Inflammatory macrophage (primary cell): ENCODE results near the gene MYO16.
"Not testable (repeated sequence)": the region's sequence is repeated elsewhere in the genome, so short reads cannot be mapped to it uniquely, and the experiment has no call there.

Experiments used
- DNase-seq, 2 donors: peaks; one replicate each; pipeline ENCODE4 v3.0.0-alpha.2; 2020 to 2022

MYO16 gene

DNA sequence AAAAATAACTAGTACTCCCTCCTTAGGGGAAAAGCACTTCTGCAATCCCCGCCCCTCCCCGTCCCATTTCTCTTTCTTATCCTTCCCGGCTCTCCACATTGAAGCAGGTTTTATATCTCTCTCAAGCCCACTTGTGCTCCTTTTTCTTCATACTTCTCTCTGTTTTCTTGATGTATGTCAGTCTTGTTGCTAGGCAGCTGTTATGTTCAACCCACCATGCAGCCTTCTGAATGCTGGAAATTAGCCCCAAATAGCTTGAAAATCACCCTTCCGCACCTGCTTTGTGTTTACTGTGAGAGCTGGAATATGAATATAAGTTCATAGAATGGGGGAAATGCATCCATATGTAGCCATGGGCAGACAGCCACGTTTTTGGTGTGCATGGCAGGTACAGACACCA, 461.4 kb downstream of the MYO16 start:
- no peak for DNase-seq

DNA sequence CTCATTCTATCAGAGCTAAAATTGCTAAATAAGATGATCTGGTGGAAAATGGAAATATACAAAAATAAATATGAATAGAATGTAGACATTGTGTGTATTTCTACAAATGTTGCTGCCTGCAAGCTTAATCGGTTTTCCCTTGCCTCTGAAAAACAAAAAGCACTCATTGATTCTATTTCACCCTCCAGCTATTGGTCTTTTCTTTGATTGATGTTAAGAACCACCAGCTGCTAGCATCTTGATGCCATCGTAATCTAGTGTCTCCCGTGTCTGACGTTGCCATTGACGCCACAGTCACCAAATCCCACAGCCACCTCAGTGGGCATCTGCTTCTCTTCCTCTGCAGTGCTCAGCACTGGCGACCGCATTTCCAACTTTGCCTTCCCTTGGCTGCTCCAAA, 461.8 kb downstream of the MYO16 start:
- no peak for DNase-seq

DNA sequence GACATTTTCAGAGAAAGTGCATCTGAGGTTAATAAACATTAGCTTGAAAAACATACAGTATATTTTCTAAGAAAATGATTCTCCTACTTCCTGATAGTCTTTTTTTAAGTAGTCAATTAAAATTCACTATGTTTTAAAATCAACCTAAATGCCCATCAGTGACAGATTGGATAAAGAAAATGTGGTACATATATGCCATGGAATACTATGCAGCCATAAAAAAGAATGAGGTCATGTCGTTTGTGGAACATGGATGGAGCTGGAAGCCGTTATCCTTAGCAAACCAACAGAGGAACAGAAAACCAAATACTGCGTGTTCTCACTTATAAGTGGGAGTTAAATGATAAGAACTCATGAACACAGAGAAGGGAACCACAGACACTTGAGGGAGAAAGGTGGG, 462.8 kb downstream of the MYO16 start:
- DNase-seq = not testable (repeated sequence)

DNA sequence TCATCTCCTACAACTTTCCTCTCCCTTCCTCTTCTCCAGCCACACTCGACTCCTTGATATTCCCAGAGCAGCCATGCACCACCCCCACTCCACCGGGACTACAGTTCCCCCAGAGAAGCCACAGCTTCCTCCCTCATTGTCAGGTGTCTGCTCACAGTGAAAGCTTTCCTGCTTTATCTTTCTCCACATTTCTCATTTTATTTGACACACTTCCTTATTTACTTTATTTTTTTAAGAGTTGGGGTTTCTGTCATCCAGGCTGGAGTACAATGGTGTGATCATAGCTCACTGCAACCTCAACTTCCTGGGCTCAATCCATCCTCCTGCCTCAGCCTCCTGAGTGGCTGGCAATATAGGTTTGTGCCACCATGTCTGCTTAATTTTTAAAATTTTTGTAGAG, 464.6 kb downstream of the MYO16 start:
- DNase-seq = no peak

DNA sequence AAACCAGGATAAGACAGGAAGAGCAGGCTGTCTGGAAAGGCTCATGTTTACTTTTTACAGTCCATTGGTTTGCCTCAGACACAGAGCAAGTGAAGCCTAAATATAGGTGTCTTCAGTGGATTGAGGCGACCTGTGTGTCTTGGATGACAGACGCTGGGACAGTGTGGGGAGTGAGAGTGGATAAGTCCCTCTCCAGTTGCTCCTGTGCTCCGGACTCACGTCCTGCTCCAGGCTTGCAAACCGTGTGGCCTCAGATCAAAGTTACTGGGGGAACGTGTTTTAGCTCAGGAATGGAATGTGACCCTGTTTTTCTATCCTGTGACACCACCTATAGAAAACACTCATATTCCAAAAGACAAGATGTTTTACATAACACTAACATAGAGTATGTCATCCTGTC, 465.7 kb downstream of the MYO16 start:
- no peak for DNase-seq

DNA sequence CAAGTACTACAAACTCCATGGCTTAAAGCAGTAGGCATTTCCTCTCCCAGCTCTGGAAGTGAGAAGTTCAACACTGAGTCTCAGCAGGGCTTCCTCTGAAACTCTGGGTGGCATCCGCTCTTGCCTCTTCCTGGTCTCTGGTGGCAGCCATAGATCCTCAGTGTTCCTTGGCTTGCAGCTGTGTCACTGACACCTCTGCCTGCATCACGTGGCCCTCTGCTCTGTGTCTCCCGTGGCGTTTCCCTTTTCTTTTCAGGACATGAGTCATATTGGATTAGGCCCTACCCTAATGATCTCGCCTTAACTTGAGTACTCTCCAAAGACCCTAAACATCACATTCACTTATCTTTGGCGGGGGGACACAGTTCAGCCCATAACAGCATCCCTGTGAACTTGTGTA, 466.7 kb downstream of the MYO16 start:
- DNase-seq = peak in 1 of 2 donors; percentile 17

DNA sequence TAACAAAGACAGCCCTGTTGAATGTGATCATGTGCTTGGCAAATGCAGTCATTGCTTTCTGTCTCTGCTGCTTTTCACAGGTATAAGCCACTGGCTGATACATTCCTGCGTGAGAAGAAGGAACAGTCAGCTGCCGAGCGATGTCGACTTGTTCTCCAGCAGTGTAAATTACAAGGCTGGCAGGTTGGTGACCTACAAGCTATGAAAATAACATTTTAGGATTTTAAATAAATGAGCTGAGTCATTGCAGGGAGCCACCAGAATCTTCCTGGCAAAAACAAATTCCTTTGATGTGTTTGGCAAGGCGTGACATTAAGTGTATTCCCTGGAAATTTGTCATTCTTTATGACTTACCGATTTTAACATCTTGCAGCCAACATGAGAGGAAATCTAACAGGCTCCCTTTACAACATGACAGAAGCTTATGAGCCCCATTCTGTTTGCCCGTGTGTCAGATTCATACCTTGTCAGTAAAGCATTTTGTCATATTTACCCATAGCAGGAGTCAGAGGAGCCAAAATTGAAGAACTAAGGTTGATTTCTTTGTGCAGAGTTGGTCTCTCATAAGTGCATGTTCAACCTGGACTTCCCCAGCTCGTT, 471.4 kb downstream of the MYO16 start:
- no peak for DNase-seq

DNA sequence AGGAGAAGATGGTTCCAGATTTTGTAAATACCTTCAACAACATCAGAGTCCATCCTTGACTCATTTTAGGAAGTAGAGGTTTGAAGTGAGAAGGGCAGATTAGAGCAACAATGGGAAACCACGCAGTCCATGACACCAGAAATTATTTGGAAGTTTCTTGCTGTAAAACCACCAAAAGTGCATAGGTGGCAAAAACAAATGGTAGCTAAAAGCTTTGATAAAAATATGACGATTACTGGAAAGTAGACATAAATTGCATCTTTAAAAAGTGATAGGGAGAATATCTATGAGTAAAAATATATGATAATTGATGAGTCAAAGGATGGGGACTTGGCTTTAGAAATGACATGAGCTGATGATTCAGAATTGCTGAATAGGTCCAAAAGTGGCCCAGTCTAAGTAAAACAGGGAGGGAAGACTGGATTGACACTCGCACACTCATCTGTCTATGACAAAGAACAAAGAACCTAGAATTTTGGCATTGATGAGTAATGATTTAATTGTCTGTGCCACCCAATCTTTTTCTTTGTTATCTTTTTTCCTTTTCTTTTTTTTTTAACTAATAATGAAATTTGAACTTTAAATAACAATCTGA, 472.2 kb downstream of the MYO16 start:
- DNase-seq = no peak

DNA sequence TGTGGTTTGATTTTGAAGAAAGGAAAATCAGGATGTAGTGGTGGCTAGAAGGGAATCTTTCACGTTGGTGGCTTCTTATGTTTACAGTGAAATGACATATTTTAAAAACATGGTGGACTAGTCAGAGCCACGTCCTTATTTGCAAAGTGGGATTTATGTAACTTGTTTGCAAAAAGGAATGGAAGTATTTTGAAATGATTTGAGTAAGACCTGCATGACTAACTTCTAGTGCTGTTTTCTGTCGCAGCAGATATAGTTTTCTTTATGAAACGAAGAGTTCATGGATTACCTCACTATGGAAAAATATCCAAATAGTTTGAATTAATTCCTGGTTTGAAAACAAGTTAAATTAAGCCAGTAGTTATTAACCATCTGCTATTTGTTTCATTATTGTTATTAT, 476.5 kb downstream of the MYO16 start:
- DNase-seq = no peak

DNA sequence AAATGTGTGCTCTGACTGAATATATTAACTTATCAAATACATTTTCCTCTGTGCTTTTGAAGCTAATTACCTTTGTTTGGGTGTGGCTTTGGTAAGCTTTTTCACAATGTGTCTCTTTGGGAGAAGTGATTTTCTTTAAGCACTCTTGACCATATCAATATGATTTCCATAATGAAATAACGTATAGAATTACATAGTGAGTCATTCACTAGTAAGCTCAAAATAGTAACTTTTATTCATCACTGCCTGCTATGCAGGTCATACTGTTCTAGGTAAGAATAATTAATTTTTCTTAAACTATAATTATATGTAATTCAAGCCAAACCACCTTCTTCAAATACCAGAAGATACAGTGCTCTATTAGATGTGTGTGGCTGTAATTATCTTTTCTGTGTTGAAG, 480.7 kb downstream of the MYO16 start:
- no peak for DNase-seq

DNA sequence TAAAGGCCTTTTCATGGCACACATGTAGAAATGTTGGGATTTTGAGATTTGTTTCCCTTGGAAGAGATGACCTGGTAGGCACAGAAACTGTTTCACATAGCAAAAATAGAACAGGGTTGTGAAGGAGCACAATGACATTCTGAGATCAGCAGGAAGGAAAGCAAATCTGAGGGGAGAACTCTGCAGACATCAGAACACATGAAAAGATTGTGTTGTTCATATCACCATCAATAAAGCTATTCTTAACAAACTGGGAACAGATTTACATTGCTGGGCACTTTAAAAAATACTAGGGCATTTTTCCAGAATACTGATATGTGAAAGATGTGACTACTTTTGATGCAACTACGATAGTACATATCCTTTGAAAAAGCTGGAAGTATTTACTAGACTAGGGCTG, 481.7 kb downstream of the MYO16 start:
- no peak for DNase-seq

DNA sequence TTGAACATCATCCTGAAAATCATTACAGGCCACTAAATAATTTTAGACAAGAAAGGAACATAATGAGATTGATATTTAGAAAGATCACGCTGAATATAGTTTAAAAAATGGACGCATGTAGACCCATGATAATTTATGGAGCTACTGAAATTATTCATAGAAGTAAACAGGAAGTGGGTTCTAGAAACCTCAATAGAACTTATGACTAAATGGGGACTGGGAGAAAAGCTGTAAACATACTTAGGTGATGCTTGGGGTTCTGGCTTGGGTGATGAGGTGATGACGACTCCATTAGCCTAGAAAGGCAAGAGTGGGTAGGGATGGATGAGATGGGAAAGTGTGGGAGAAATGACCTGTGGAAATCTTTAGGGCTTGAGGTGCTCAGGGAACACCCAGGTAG, 484.0 kb downstream of the MYO16 start:
- no peak for DNase-seq

DNA sequence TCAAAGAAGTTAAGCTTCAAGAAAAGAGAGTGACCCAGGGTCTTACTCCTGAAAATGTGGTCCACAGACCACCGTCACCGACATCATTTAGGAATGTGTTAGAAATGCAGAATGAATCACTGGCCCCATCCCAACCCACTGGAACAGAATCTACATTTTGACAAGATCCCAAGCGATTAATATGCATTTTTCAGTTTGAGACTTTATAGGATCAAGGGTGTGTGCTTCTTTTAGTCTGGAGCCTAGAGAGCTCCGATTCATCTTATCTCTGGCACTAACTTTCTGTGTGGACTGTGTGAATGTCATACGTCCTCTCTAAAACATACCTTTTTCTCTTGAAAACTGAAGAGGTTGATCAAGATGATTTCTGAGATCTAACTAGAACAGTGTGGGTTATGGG, 484.8 kb downstream of the MYO16 start:
- no peak for DNase-seq

DNA sequence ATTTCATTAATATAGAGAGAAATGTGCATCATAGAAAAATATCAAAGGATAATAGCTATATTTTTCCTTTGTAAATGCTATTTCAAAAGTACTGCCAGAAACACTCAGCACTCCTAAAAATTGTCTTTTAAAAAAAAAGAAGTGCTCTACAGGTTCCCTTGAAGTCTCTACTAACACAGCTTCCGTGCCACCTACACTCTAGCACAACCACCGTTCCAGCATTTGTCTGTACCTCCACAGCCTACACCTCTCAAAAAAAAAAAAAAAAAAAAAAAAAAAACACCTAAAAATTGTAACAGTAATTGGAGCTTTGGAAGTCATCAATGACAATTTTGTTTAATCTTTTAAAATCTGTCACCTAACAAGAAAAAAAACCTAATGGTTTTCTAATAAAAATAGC, 485.6 kb downstream of the MYO16 start:
- DNase-seq = no peak

DNA sequence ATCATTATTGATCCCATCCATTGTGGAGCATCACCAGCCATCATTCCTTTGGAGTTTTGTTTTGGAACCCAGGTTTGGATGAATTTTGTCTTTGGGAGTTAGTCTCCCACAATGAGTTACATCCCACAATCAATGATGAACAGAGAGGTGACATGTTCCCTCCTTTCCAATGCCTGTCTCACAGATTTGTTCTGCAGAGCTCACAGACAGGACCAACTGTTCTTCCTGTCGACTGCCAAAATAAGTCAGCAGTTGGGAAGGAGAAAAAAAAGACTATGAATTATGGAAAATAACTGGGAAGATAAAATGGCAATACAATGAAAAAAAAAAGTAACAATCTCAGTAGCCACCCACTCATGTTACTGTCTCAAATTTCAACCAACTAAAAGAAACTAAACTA, 489.1 kb downstream of the MYO16 start:
- no peak for DNase-seq

DNA sequence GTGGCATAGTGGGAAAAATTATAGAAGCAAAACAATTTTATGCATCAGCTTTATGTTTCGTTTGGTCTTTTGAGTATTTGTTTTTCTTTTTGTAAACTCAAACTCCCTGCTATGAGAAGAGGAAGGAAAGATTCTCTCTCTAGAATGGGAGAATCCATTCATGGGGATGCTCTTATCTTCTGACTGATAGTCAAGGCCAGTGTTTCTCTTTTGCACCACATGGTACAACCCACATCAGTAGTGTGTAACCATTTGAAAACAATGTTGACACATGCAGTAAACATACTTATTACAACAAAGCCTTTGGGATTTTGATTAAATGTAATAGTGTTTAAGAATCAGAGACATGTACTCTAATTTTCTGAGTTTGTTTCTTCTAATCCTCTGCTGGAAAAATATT, 490.5 kb downstream of the MYO16 start:
- DNase-seq = no peak

DNA sequence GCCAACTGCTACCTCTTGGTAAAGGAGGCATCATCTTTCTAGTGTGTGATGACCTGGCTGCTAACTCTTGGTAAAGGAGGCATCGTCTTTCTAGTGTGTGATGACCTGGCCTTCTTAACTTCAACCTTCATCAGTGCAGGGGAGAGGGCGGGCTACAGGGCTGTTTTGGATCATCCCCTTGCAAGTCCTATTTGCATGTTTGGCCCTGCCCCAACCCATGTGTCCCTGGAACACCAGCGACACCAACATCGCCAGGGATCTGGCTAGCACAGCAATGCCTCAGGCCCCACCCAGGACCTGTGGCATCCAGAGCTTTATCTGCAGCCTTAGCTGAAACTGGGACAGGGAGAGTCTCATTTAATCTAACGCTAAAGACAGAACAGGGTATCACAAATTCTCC, 492.4 kb downstream of the MYO16 start:
- DNase-seq = no peak

DNA sequence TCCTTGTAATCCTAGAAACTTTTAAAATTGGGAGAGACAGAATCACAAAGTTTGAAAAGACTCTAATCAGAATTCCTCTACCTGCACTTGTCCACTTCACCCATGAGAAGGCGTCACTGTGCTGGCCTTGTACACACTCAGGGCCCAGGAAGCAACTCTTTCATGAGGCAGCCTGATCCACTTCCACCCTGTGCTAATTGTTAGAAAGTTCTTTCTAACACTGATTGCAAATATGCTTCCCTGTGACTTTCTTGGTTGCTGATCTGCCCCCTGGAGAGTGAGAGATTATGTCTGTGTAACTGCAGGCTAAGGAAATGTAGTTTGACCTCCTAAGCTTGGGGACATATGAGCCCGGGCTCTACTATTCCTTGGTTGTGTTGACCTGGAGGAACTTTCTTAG, 494.6 kb downstream of the MYO16 start:
- DNase-seq = no peak

DNA sequence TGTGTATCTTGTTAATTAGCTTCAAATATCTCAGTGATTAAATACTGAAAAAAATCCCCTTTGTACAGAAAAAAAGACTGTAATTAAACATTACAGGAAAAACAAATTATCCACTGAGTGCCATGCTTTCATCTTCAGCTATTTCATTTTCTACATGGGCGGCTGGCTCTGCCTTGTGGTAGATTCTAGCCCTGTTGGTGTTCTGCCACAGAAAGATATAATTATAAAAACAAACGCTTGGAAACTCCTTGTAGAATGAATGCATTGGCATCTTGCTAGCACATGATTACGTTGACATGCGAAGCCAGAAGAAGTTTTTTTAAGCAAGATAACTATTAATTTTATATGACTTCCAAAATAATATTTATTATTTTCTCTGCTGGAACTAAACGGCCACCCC, 496.8 kb downstream of the MYO16 start:
- no peak for DNase-seq

DNA sequence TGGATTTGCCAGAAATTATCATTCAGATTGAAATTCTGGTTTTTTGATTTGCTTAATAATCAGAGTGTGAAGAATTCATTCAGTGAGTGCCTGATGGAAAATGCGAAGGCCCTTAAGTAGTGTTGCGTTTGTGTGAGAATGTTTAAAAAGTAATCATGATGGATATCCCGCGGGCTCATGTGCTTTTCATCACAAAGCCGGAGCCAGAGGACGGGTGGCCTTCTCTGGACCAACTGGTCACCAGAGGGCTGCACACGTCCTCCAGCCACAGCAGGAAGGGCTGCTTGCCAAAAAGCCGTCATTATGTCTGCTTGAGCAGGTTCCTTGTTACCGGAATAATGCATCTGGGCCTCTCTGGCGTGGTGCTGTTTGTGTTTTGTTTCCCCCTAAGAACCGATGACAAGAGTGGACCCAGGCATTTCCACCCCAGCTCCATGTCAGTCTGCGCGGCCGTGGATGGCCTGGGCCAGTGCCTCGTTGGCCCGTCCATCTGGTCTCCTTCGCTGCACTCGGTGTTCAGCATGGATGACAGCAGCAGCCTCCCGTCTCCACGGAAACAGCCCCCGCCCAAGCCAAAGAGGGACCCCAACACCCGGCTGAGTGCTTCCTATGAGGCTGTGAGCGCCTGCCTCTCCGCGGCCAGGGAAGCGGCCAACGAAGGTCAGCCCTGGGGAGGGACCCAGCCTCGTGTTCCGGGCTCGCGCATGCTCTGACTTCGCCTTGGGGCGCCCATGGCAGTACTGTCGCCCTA, 497.7 kb downstream of the MYO16 start:
- no peak for DNase-seq

DNA sequence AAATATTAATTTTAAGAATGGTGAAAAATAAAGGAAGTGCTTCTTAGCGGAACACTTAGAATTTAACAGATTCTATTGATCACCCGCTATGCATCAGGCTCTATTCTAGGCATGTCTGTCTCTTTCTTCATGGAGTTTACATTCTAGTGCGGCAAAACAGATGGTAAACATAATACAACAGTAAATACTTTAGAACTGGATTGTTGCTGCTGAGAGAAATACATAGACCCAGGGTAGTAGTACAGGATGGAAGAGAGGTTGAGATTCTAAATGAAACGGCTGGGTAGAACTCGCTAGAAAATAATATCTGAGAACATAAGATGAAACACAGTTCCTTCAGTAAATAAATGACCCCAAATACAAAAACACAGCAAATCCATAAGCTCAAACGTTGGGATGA, 498.7 kb downstream of the MYO16 start:
- DNase-seq = no peak

DNA sequence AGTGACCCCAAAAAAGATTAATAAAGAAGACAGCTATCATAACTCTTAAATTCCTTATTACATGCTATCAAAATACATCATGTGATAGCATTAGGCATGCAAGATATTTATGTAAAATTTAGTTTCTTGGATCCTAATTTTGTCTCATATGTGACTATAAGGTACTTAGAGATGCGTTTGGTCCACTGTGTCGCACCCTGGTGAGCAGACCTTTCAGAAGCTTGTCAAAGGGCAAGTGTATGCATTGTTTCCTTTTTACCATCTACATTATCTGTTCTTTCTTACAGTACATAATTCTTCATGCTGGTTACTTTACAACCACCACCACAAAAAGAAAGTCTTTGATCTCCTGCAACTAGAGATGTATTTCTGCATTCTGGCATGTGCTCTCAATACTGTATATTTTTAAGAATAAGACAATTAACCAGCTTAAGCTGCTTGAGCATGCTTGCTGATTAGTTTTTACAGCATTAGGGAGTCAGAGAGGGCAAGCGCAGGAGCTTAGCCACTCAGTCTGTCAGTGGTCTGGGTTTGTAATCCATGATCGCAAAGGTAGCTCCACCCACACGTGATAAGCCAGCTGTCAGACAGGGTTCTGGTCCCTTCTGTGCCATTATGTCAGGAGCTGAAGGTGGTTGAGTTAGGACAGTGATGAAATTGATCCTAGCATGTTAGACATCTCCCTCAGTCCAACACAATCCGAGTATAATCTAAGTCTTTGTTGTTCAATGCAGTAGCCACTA, 500.9 kb downstream of the MYO16 start:
- DNase-seq = no peak

DNA sequence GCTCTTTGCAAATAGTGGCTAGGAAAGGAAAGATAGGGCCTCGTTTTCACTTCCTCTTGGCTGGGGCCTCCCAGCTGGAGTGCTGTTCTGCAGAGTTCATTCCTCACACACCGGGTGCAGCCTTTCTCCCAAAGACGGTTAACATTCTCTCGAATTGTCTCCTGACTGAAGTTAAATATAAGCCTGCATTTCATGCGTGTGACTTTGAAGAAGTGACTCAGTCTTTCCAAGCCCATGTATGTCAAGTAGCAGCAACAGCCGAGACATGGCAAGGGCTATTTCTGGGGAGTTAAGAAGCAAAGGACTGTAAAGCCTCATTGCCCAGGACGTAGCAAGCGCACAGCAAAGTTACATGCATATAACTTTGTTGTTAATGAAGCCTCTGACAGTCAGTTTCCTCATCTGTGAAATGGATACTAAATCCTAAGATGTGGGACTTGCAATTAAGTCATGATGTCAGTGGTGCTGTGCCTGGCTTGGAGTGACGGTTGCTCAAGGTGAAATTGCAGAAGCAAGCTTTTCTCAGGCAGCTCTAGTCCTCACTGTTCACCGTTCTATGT, 502.4 kb downstream of the MYO16 start:
- peak; percentile 46 to 50 for DNase-seq
